ENCODE data around the gene TMEM117.
A peak's percentile ranks its signal among the peaks of the same experiment; 100 is the strongest.

TMEM117 gene

DNA sequence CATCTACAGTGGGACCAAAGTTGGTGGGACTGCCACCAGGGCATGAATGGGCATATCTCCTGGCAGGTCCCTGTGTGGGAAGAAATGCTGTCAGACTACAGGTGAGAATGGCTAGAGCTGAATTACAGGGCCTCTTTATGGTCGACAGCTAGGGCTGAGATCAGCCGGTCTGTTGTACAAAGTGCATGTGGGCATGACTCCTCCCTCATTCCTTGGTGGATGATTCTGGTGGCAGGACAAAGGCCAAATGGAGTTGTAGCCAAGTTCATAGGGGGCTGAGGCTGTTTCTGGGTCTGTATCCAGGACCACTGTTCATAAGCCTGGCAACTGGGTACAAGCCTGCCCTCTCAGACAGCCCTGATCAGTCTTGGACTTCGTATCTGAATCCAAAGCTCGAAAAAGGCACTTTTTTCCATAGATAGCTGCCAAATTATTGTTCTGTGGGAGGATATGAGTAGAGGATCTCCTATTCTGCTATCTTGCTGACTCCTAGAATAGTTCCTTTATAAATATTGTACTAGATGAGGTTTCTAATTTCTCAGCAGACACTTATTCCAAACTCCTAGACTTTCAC lies 460.8 kb downstream of the TMEM117 start:
- TF ChIP-seq POLR2A (IDR thresholded peaks at IDR 0.05; ENCODE audit: low read depth, low read length) (no peak), TAF1 (IDR thresholded peaks at IDR 0.05; ENCODE audit: borderline replicate concordance, low read depth, low read length) (no peak), POLR2AphosphoS5 (IDR thresholded peaks at IDR 0.05; ENCODE audit: low read depth, low read length) (no peak)
- no peak for DNase-seq (ENCODE audit: insufficient read length)
- FAIRE-seq, result no peak

GRCh38 chr12:44299524-44299923 lies 463.6 kb downstream of the TMEM117 start:
- no peak for FAIRE-seq
- TF ChIP-seq POLR2A (IDR thresholded peaks at IDR 0.05; ENCODE audit: low read depth, low read length), result no peak
- TF ChIP-seq TAF1 (IDR thresholded peaks at IDR 0.05; ENCODE audit: borderline replicate concordance, low read depth, low read length), result no peak
- TF ChIP-seq POLR2AphosphoS5 (IDR thresholded peaks at IDR 0.05; ENCODE audit: low read depth, low read length), result no peak
- DNase-seq (ENCODE audit: insufficient read length), result no peak

- no peak for DNase-seq (ENCODE audit: insufficient read length)
- TF ChIP-seq POLR2A (IDR thresholded peaks at IDR 0.05; ENCODE audit: low read depth, low read length), result no peak
- no peak for TF ChIP-seq TAF1 (IDR thresholded peaks at IDR 0.05; ENCODE audit: borderline replicate concordance, low read depth, low read length)
- no peak for TF ChIP-seq POLR2AphosphoS5 (IDR thresholded peaks at IDR 0.05; ENCODE audit: low read depth, low read length)
- no peak for FAIRE-seq
Observed at GRCh38 chr12:44307506-44308168, 471.8 kb downstream of the TMEM117 start.

DNA sequence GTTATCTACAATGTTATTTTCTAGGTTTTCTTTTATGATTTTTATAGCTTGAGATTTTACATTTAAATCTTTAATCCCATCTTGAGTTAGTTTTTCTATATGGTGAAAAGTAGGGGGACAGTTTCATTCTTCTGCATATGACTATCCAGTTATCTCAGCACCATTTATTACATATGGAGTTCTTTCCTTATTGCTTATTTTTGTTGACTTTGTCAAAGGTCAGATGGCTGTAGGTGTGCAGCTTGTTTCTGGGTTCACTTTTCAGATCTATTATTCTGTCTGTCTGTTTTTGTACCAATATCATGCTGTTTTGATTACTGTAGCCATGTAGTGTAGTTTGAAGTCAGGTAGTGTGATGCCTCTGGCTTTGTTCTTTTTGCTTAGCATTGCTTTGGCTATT lies 477.3 kb downstream of the TMEM117 start:
- FAIRE-seq (no peak), DNase-seq (ENCODE audit: insufficient read length) (no peak)
- TF ChIP-seq POLR2A (IDR thresholded peaks at IDR 0.05; ENCODE audit: low read depth, low read length), result no peak
- no peak for TF ChIP-seq POLR2AphosphoS5 (IDR thresholded peaks at IDR 0.05; ENCODE audit: low read depth, low read length)
- TF ChIP-seq TAF1 (IDR thresholded peaks at IDR 0.05; ENCODE audit: borderline replicate concordance, low read depth, low read length), result no peak

DNA sequence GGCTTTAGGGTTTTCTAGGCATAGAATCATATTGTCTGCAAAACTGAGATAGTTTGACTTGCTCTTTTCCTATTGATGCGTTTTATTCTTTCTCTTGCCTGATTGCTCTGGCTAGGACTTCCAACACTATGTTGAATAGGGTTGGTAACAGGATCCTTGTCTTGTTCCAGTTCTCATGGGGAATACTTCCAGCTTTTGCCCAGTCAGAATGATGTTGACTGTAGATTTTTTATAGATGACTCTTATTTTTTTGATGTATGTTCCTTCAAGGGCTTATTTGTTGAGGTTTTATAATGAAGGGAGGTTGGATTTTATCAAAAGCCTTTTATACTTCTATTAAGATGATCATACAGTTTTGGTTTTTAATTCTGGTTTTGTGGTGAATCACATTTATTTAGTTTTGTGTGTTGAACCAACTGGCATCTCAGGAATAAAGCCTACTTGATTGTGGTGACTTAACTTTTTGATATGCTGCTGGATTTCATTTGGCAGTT lies 478.2 kb downstream of the TMEM117 start:
- DNase-seq (ENCODE audit: insufficient read length), result no peak
- no peak for FAIRE-seq
- TF ChIP-seq POLR2AphosphoS5 (IDR thresholded peaks at IDR 0.05; ENCODE audit: low read depth, low read length), result no peak
- no peak for TF ChIP-seq TAF1 (IDR thresholded peaks at IDR 0.05; ENCODE audit: borderline replicate concordance, low read depth, low read length)
- TF ChIP-seq POLR2A (IDR thresholded peaks at IDR 0.05; ENCODE audit: low read depth, low read length), result no peak

- no peak for TF ChIP-seq TAF1 (IDR thresholded peaks at IDR 0.05; ENCODE audit: borderline replicate concordance, low read depth, low read length)
- DNase-seq (ENCODE audit: insufficient read length), result no peak
- FAIRE-seq, result peak; percentile 42
Observed at GRCh38 chr12:44317651-44318126, 481.8 kb downstream of the TMEM117 start.

GRCh38 chr12:44331269-44331668 lies 495.4 kb downstream of the TMEM117 start:
- DNase-seq (ENCODE audit: insufficient read length), result no peak
- no peak for TF ChIP-seq POLR2A (IDR thresholded peaks at IDR 0.05; ENCODE audit: low read depth, low read length)
- TF ChIP-seq TAF1 (IDR thresholded peaks at IDR 0.05; ENCODE audit: borderline replicate concordance, low read depth, low read length), result no peak
- no peak for TF ChIP-seq POLR2AphosphoS5 (IDR thresholded peaks at IDR 0.05; ENCODE audit: low read depth, low read length)
- no peak for FAIRE-seq

DNA sequence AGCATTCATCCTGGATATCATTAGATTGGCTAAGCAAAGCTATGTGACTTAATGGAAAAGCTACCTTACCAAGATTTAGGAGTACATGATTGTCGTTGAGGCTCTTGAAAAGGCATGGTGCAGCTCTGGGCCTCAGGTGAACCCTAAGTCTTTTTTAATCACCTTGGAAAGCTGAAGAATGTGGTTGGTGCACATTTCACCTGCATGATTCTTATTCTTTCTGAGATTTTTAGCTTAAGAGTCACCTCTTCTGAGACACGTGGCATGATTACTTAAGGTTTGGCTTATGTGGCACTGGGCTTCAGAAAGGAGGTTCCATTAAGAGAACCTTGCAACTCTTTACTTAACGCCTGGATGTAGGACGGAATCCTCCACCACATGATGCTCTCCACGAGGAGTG lies 498.5 kb downstream of the TMEM117 start:
- FAIRE-seq (no peak), DNase-seq (ENCODE audit: insufficient read length) (no peak)
- TF ChIP-seq TAF1 (IDR thresholded peaks at IDR 0.05; ENCODE audit: borderline replicate concordance, low read depth, low read length) (no peak), POLR2AphosphoS5 (IDR thresholded peaks at IDR 0.05; ENCODE audit: low read depth, low read length) (no peak), POLR2A (IDR thresholded peaks at IDR 0.05; ENCODE audit: low read depth, low read length) (no peak)

GRCh38 chr12:44335030-44335429 lies 499.1 kb downstream of the TMEM117 start:
- DNase-seq (ENCODE audit: insufficient read length) (no peak), FAIRE-seq (no peak)
- TF ChIP-seq TAF1 (IDR thresholded peaks at IDR 0.05; ENCODE audit: borderline replicate concordance, low read depth, low read length) (no peak), POLR2A (IDR thresholded peaks at IDR 0.05; ENCODE audit: low read depth, low read length) (no peak), POLR2AphosphoS5 (IDR thresholded peaks at IDR 0.05; ENCODE audit: low read depth, low read length) (no peak)

DNA sequence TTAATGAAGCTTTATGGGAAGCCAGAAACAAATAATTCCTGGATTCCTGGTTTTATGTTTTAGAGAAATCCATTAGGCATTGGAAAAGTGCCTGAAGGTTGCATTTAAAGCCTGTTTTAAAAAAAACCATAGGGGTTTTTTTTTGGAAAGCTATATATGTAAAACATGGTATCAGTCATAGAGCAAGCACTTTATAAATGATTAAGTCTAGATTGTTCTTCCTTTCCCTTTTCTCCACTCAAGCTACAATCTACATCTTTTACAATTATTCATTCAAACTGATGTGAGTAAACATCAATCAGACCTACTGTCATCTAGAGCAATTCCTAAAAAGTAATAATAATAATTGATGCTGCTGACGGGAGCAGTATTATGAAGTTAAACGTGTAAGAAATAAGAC lies 500.7 kb downstream of the TMEM117 start:
- DNase-seq (ENCODE audit: insufficient read length) (no peak), FAIRE-seq (no peak)
- no peak for TF ChIP-seq TAF1 (IDR thresholded peaks at IDR 0.05; ENCODE audit: borderline replicate concordance, low read depth, low read length)
- TF ChIP-seq POLR2A (IDR thresholded peaks at IDR 0.05; ENCODE audit: low read depth, low read length), result no peak
- no peak for TF ChIP-seq POLR2AphosphoS5 (IDR thresholded peaks at IDR 0.05; ENCODE audit: low read depth, low read length)

- no peak for FAIRE-seq
Observed at GRCh38 chr12:44342371-44342770, 506.5 kb downstream of the TMEM117 start.

GRCh38 chr12:44347145-44347544 lies 511.3 kb downstream of the TMEM117 start:
- no peak for FAIRE-seq
- TF ChIP-seq POLR2AphosphoS5 (IDR thresholded peaks at IDR 0.05; ENCODE audit: low read depth, low read length) (no peak), TAF1 (IDR thresholded peaks at IDR 0.05; ENCODE audit: borderline replicate concordance, low read depth, low read length) (no peak), POLR2A (IDR thresholded peaks at IDR 0.05; ENCODE audit: low read depth, low read length) (no peak)
- DNase-seq (ENCODE audit: insufficient read length), result no peak

More at GRCh38 chr12:44342371-44342770, 506.5 kb downstream of the TMEM117 start:
- DNase-seq (ENCODE audit: insufficient read length), result no peak
- TF ChIP-seq POLR2A (IDR thresholded peaks at IDR 0.05; ENCODE audit: low read depth, low read length), result no peak
- no peak for TF ChIP-seq POLR2AphosphoS5 (IDR thresholded peaks at IDR 0.05; ENCODE audit: low read depth, low read length)
- TF ChIP-seq TAF1 (IDR thresholded peaks at IDR 0.05; ENCODE audit: borderline replicate concordance, low read depth, low read length), result no peak

Measured in GM12892 (cell line).